ENCODE data around the gene NGFR.
"Not testable (repeated sequence)": the region's sequence is repeated elsewhere in the genome, so short reads cannot be mapped to it uniquely, and the experiment has no call there.

Gene NGFR

GRCh38 chr17:49496183-49496866, 1.2 kb downstream of the NGFR start:
- peak; percentile 71 for DNase-seq (ENCODE audit: low read depth, low spot score)

GRCh38 chr17:49496867-49497147, 1.7 kb downstream of the NGFR start:
- no peak for DNase-seq (ENCODE audit: low read depth, low spot score)

GRCh38 chr17:49497148-49498028, 2.3 kb downstream of the NGFR start:
- DNase-seq (ENCODE audit: low read depth, low spot score): no peak

GRCh38 chr17:49498029-49498615, 3.0 kb downstream of the NGFR start:
- no peak for DNase-seq (ENCODE audit: low read depth, low spot score)

GRCh38 chr17:49501496-49501895, 6.4 kb downstream of the NGFR start:
- no peak for DNase-seq (ENCODE audit: low read depth, low spot score)

GRCh38 chr17:49502254-49502653, 7.2 kb downstream of the NGFR start:
- no peak for DNase-seq (ENCODE audit: low read depth, low spot score)

- not testable (repeated sequence) for DNase-seq (ENCODE audit: low read depth, low spot score)
These were observed 7.6 kb downstream of the NGFR start for GRCh38 chr17:49502680-49503079.

GRCh38 chr17:49504369-49504768, 9.3 kb downstream of the NGFR start:
- no peak for DNase-seq (ENCODE audit: low read depth, low spot score)

GRCh38 chr17:49505854-49506253, 10.8 kb downstream of the NGFR start:
- DNase-seq (ENCODE audit: low read depth, low spot score): no peak

- DNase-seq (ENCODE audit: low read depth, low spot score): no peak
These were observed 11.2 kb downstream of the NGFR start for GRCh38 chr17:49506282-49506681.

GRCh38 chr17:49508061-49508865, 13.2 kb downstream of the NGFR start:
- DNase-seq (ENCODE audit: low read depth, low spot score): no peak

- DNase-seq (ENCODE audit: low read depth, low spot score): no peak
These were observed 13.9 kb downstream of the NGFR start for GRCh38 chr17:49508866-49509587.

- DNase-seq (ENCODE audit: low read depth, low spot score): no peak
These were observed 14.5 kb downstream of the NGFR start for GRCh38 chr17:49509588-49509917.

- no peak for DNase-seq (ENCODE audit: low read depth, low spot score)
These were observed 15.1 kb downstream of the NGFR start for GRCh38 chr17:49510059-49510719.

- no peak for DNase-seq (ENCODE audit: low read depth, low spot score)
These were observed 15.6 kb downstream of the NGFR start for GRCh38 chr17:49510720-49511110.

GRCh38 chr17:49511810-49512209, 16.7 kb downstream of the NGFR start:
- DNase-seq (ENCODE audit: low read depth, low spot score): no peak

GRCh38 chr17:49512296-49513043, 17.4 kb downstream of the NGFR start:
- no peak for DNase-seq (ENCODE audit: low read depth, low spot score)

- no peak for DNase-seq (ENCODE audit: low read depth, low spot score)
These were observed 17.9 kb downstream of the NGFR start for GRCh38 chr17:49513044-49513395.

- no peak for DNase-seq (ENCODE audit: low read depth, low spot score)
These were observed 18.5 kb downstream of the NGFR start for GRCh38 chr17:49513641-49514040.

- no peak for DNase-seq (ENCODE audit: low read depth, low spot score)
These were observed 19.1 kb downstream of the NGFR start for GRCh38 chr17:49514071-49514721.

All from activated naive CD8-positive, alpha-beta T cell treated with anti-CD3 and anti-CD28 coated beads, Interleukin-2, amount 50 U/mL, for 16 hours (primary cell).